Caki2 (cell line): ENCODE data around the gene VTCN1. TPM values are rescaled to one million over a fixed set of nuclear protein-coding genes. Genes with fewer than 3 reads are reported as not detected.
"Not testable (repeated sequence)": the region's sequence is repeated elsewhere in the genome, so short reads cannot be mapped to it uniquely, and the experiment has no call there.

Source experiments
- DNase-seq: peaks from one replicate; pipeline ENCODE4 v3.0.0-alpha.2; 2015; ENCODE audit warnings: low read depth
- in situ Hi-C: cut with HindIII; loops from 2 replicates; pipeline ENCODE4 v1.10.0; 2016; ENCODE audit warnings: low sequenced_read_pairs, low pct_unique_long_range_greater_than_20kb, mixed read lengths
- total RNA-seq: library from RNA; depleted of rRNA; stranded (reverse); fragments of >200 nt; shearing (Covaris generic); gene quantifications from 2 replicates; pipeline ENCODE4 v1.2.3, GENCODE V29; 2014; ENCODE audit warnings: low replicate concordance; rRNA removed

Gene VTCN1, protein sequence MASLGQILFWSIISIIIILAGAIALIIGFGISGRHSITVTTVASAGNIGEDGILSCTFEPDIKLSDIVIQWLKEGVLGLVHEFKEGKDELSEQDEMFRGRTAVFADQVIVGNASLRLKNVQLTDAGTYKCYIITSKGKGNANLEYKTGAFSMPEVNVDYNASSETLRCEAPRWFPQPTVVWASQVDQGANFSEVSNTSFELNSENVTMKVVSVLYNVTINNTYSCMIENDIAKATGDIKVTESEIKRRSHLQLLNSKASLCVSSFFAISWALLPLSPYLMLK
- total RNA-seq: 1.3 TPM in 1 of 2 replicates, not detected in the other

DNA sequence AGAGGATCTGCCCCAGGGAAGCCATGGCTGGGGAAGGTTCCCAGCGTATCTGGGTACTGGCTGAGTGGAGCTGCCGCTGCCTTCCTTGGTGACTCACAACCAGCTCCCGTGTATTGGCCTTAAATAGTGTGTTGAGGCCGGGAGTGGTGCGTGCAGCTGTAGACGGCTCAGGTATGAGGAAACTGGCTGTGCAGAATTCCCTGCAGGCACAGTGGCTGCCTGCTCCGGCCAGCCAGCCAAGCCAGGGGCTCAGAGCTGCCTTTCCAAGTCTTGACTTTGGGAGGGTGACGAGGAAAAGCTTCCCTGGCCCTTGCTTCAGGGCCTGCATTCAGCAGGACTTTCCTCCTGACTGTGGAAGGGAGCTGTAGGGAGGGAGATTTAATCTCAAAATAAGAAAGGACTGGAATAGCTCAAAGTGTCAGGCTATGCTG is at the start of gene VTCN1:
Gene VTCN1 (minus strand): TSS at position 97 of the 431 bp plus-strand sequence. CDS start 72 bp downstream, at position 25.
- DNase-seq: peak; percentile 28
- in situ Hi-C loops: no loop called here

GRCh38 chr1:117258791-117259190 is 48.1 kb upstream of the VTCN1 start:
- in situ Hi-C loops: no loop called here
- DNase-seq: no peak

- in situ Hi-C loops: not testable (repeated sequence)
Measured at GRCh38 chr1:117258075-117258474, 47.3 kb upstream of the VTCN1 start.

GRCh38 chr1:117257291-117257690 is 46.6 kb upstream of the VTCN1 start:
- in situ Hi-C loops: no loop called here
- DNase-seq: no peak

More at GRCh38 chr1:117258075-117258474, 47.3 kb upstream of the VTCN1 start:
- DNase-seq: not testable (repeated sequence)

GRCh38 chr1:117250061-117250606 is 39.4 kb upstream of the VTCN1 start:
- in situ Hi-C loops: no loop called here
- no peak for DNase-seq

GRCh38 chr1:117244971-117245370 is 34.2 kb upstream of the VTCN1 start:
- in situ Hi-C loops: no loop called here

GRCh38 chr1:117244306-117244705 is 33.6 kb upstream of the VTCN1 start:
- no peak for DNase-seq
- in situ Hi-C loops: no loop called here

More at GRCh38 chr1:117244971-117245370, 34.2 kb upstream of the VTCN1 start:
- DNase-seq: no peak

DNA sequence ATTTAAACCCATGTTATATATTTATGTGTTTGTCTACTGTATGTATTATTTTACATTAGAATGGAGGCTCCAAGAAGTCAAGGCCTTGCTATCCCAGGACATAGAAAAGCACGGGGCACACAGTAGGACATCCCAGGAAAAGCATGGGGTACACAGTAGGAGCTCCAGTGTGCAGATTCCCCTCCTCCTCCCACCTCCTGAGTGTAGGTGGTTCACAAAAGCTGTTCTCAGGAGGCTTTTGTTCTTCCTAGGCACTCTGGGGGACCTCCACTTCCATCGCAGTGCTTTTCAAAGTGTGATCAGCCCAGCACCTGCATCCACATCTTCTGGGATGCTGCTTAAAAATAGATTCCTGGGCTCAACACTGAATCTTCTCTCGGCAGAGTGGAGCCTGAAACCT is 30.8 kb upstream of the VTCN1 start:
- no peak for DNase-seq
- in situ Hi-C loops: no loop called here

DNA sequence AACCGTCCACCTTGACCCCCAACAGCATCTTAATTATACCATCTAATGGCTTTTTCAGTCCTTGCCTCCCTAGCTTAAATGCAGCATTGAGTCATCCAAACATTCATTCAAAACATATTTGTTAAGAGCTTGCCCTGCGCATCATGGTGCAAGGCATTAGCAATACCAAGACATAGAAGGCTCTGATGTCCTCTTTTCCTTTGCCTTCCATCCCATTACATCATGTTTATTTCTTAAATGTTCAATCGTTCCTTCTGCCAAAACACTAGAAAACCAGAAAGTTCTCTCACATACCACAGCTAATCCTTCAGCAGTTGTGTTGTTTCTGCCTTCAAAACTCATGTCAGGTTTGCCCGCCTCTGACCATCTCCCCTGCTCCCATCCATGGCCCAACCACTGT is 29.8 kb upstream of the VTCN1 start:
- in situ Hi-C loops: no loop called here
- DNase-seq: no peak

DNA sequence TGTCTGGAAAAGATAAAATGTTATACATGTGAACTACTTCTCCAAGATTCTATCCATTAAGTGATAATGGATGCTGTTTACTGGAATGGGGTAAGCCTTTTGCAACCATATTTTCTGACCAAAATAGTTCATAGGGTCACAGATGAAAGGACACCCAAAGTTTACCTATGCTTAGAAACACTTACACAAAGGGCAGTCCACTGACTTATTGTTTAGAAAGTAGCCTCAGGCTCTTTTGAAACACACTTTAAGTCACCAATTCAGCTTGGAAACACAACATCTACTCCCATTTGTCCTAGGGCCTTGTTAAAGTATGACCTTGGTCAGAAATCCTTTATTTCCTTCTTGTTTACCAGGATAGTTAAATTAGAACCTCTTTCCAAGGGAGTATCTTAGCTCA is 28.7 kb upstream of the VTCN1 start:
- DNase-seq: no peak

GRCh38 chr1:117237726-117238381 is 27.1 kb upstream of the VTCN1 start:
- in situ Hi-C loops: no loop called here
- DNase-seq: peak; percentile 25

More for the DNA sequence above, 28.7 kb upstream of the VTCN1 start:
- in situ Hi-C loops: no loop called here

DNA sequence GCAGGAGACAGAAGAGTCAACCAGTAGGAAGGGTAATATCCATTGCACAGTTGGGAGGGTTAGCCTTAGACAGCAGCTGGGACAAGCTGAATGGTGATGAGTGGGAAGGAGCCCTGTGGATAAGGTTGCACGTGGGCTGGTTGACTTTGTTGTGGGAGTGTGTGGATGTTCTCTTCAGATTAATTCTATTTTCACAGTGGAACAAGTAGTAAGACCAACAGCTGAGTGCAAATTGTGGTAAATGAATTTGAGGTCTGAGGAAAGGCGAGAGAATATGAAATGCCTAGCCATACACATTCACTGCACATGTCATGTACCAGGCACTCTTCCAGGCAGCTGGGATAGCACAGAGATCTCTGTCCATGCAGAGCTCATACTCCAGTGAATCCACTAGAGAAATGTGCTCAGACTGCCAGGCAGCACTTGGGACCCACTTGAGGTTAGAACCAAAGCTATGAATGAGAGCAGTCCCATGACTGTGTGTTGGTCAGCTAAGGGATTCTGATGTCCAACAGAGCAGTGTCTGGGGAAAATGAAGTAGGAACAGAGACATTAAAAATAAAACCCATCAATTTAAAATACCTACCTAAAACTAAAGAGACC is 25.2 kb upstream of the VTCN1 start:
- in situ Hi-C loops: no loop called here

DNA sequence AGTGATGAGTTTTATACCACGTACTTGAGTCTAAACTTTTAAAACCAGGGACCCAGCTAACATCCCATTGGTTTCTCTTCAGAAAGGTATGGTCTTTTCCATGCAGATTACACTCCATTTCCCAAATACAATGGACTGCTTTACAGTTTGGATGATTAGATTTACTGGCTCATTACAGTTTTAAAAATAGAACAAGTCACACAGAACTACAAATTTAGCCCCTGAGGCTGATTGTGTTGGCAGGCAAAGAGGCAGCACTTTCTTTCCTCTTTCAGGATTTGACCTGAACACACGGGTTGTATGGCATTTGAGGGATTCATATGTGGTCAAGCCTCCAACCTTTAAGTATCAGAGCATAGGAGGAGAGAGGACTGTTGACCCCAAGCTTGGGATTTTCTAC is 21.8 kb upstream of the VTCN1 start:
- DNase-seq: no peak
- in situ Hi-C loops: no loop called here

More for the DNA sequence above, 25.2 kb upstream of the VTCN1 start:
- DNase-seq: no peak

- no peak for DNase-seq
- in situ Hi-C loops: no loop called here
Measured at GRCh38 chr1:117231748-117232373, 21.1 kb upstream of the VTCN1 start.

DNA sequence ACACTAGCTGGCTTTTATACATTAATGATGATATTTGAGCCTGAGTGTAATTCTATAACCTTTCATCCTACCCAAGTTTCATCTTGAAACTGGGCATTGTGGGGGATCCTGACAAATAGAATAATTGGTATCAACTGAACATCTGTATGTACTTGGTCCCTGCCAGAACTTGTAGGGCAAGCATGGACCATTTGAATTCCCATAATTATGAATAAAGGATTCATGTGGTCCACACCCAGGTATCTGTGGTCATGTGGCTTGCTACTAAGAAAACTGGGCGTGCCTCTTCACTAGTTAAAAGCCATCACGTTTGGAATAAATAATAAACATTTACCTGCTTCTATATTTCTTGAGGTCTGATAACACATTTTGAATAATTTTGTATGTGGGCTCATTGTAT is 20.6 kb upstream of the VTCN1 start:
- in situ Hi-C loops: no loop called here

DNA sequence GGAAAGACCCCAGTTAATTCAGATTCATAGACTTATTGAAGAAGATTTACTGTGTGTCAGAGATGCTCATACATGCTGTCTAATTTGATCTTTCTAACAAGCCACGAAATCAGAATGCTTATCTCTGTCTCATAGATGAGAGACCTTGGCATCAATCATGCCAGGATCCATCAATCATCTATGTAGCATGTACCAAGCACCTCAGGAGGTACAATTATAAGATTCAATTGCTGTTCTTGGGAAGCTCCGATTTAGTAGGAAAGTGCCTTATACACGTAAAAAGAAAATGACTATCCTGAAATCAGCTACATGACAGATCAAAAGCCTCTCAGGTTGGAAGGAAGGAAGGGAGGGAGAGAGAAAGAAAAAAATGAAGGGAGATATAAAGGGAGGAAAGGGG is 18.5 kb upstream of the VTCN1 start:
- in situ Hi-C loops: no loop called here
- no peak for DNase-seq

More for the DNA sequence above, 20.6 kb upstream of the VTCN1 start:
- no peak for DNase-seq

- in situ Hi-C loops: no loop called here
- DNase-seq: no peak
Measured at GRCh38 chr1:117225931-117226330, 15.2 kb upstream of the VTCN1 start.

- in situ Hi-C loops: no loop called here
- no peak for DNase-seq
Measured at GRCh38 chr1:117216718-117217117, 6.0 kb upstream of the VTCN1 start.
